Measurements from ENCODE around the gene NPY5R.

- no peak for TF ChIP-seq CTCF (IDR thresholded peaks at IDR 0.05 in 4 of 5, conservative IDR thresholded peaks at IDR 0.05 in 1 of 5)
- no peak for TF ChIP-seq POLR2A (IDR thresholded peaks at IDR 0.05)
Observed at GRCh38 chr4:163317110-163317509, 26.6 kb upstream of the NPY5R start.
